PC-3 (cell line): ENCODE measurements around the gene CYP11A1.

ENCODE experiments used
- EZH2 ChIP-seq: fragments of 300-600 bp; sonication (generic); IDR thresholded peaks from one replicate; pipeline ENCODE4 v1.6.1; 2017; ENCODE audit warnings: antibody characterized with exemption, mild to moderate bottlenecking, low read length; ENCODE audit not compliant: unreplicated experiment
- EZH2phosphoT487 ChIP-seq: fragments of 300-600 bp; sonication (generic); IDR thresholded peaks from 2 replicates; pipeline ENCODE4 v1.6.1; 2018; ENCODE audit warnings: mild to moderate bottlenecking, antibody characterized with exemption, low read length, borderline replicate concordance

DNA sequence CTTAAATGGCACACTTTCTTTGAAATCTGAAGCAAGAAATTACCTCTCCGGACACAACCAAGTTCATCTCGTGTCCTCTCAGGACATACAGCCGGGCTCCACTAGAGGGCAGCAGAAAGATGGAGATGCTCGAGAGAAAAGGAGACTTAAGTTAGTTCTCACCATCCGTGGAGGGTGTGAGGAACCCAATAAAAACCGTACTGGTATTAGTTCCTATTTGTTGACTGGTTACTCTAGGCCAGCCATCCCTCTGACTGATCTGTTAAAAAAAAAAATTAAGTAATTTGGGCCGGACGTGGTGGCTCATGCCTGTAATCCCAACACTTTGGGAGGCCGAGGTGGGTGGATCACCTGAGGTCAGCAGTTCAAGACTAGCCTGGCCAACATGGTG lies 7.9 kb upstream of the CYP11A1 start:
- no peak for TF ChIP-seq EZH2
- TF ChIP-seq EZH2phosphoT487 = no peak
